ENCODE results near the gene RBM20. TPM values are rescaled to one million over a fixed set of nuclear protein-coding genes. Genes with fewer than 3 reads are reported as not detected.

RBM20 gene
- total RNA-seq, 4 donors from 2014 or later, result 0.54 to 4.3 (median 1.5) TPM

DNA sequence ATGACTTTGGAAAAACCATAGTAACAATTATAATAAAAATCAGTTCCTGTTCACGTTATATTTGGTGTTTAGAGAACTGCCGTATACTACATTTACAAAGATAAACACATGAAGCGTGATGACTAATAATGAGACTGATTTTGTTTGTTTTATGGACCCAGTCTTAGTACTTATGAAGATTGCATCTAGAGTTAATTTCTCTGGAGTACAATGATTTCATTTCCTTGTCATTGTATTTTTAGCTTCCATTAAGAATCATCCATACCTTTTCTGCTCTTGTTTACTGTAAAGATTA, 2.9 kb downstream of the RBM20 start:
- intact Hi-C loops (cut with DNase I), result no loop called here
- Histone ChIP-seq H3K9me3 (no peaks in the 10 kb centered on the region), H3K27ac (no peak overlapping the region), H3K4me3 (replicated peaks in 1 of 3) (no peak overlapping the region), H3K36me3 (no peaks in the 10 kb centered on the region), H3K4me1 (peaks cover 11 to 19% of the 10 kb centered on the region in 2 donors), H3K27me3 (peaks cover 13% of the 10 kb centered on the region)
- TF ChIP-seq, protein P1, sequence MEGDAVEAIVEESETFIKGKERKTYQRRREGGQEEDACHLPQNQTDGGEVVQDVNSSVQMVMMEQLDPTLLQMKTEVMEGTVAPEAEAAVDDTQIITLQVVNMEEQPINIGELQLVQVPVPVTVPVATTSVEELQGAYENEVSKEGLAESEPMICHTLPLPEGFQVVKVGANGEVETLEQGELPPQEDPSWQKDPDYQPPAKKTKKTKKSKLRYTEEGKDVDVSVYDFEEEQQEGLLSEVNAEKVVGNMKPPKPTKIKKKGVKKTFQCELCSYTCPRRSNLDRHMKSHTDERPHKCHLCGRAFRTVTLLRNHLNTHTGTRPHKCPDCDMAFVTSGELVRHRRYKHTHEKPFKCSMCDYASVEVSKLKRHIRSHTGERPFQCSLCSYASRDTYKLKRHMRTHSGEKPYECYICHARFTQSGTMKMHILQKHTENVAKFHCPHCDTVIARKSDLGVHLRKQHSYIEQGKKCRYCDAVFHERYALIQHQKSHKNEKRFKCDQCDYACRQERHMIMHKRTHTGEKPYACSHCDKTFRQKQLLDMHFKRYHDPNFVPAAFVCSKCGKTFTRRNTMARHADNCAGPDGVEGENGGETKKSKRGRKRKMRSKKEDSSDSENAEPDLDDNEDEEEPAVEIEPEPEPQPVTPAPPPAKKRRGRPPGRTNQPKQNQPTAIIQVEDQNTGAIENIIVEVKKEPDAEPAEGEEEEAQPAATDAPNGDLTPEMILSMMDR (IDR thresholded peaks at IDR 0.05), result no peak
- TF ChIP-seq POLR2A (IDR thresholded peaks at IDR 0.05), result no peak
- DNase-seq, result no peak
- WGBS, 2 donors, result 85 to 95% methylated on average over 3 of the region's 3 CpGs

DNA sequence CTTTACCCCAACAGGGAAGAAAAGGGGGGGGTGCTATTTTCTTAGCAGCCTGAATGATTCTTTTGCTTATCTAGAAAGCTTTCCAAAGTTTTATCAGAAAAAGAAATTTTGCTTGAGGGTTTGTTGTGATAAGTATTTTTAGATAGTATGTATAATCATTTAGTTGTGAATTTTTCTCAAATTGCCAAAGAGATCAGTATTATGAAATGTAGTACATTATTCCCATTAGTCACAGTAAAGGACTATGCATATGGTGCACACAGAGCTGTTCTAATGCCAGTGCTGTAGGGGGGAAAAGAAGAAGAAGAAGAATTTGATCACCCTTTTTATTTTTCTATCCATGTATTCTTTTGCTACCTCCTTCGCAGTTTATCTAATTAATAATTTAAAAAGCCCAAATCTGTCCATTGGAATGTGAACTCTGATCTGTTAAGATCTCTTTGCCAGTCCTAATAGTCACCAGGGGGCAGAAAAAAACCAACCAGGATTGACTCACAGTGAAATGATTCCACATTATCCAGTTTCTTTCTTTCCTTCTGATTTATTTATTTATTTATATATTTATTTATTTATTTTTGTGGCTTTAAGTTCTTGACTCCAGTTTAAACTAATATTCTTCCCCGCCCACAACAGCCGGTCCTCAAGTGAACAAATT, 4.7 kb downstream of the RBM20 start:
- no peak for TF ChIP-seq POLR2A (IDR thresholded peaks at IDR 0.05)
- TF ChIP-seq, protein P1 (IDR thresholded peaks at IDR 0.05), result no peak
- WGBS, 2 donors, result 96 to 98% methylated on average over 3 of the region's 3 CpGs

DNA sequence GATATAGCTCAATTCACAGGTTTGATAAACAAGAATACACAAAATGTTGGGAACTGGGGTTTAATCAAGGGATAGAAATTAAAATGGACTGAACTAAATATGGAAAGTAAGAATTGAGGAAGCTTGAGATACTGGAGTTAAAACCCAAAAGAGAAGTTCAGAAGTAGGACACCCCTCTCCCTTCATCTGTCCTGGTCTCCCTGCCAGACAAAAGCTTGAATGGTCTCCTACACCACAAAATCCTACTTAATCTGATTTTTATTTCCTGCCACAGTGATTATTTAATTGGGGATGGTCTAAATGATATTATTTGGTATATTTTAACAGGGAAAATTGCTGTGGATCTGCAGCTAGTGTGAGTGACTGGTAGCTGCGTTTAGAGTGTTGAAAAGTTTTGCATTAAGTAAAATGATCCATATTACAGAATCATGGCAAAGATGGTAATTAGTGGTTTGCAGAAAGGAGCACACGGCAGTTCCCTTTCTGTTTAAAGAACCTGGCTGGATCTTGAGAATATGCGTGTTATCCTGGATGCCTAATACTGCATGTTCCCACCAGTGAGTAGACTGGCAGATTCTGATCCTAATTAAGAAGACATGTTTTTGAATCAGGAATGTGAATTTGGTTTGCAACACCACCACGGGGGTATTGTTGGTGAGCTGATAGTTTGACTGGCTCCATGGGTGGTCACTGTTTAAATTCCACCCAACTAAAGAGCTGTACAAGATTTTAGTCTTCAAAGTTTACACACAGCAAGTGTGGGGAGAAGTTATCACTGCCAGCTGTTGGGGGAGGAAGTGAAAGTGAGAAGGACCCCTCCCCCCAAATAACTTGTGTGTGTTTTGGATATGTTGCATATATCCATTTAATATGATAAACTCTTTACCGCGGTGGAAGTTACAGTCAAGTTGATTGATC, 5.5 kb downstream of the RBM20 start:
- no peak overlapping the region for H3K27ac ChIP-seq
- H3K36me3 ChIP-seq, result no peaks in the 10 kb centered on the region
- H3K27me3 ChIP-seq, result peaks cover 3% of the 10 kb centered on the region
- H3K4me3 ChIP-seq (replicated peaks in 1 of 3), result no peak overlapping the region
- H3K9me3 ChIP-seq, result no peaks in the 10 kb centered on the region
- no peak for TF ChIP-seq POLR2A (IDR thresholded peaks at IDR 0.05)
- TF ChIP-seq, protein P1 (IDR thresholded peaks at IDR 0.05), result no peak
- intact Hi-C loops (cut with DNase I), result no loop called here
- WGBS, 2 donors, result 78 to 84% methylated on average over 6 of the region's 6 CpGs
- H3K4me1 ChIP-seq, result peaks cover under 1 to 6% of the 10 kb centered on the region in 2 donors
- no peak for DNase-seq

More for the DNA sequence above, 4.7 kb downstream of the RBM20 start:
- Histone ChIP-seq H3K27ac (no peak overlapping the region), H3K27me3 (peaks cover 8% of the 10 kb centered on the region), H3K4me3 (replicated peaks in 1 of 3) (no peak overlapping the region), H3K9me3 (no peaks in the 10 kb centered on the region), H3K36me3 (no peaks in the 10 kb centered on the region), H3K4me1 (peaks cover 9 to 11% of the 10 kb centered on the region in 2 donors)
- DNase-seq, result no peak
- intact Hi-C loops (cut with DNase I), result no loop called here

DNA sequence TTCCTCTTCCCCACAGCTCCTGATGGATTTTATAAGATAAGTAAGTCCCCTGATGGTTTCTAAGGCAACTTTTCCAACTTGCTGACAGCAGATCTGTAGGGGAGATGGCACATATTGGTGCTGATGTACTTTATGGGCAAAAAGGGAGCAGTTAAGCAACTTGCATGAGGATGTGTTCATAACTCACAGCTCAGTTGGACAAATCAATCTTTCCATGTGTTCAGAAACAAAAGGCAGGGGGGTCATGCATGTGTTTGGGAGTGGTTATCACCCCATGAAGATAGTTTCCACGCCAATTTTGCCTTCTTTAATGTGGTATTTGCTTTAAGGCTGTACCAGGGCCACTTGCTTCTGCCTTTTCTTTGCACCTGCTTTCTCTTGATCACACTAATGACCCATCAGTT, 6.1 kb downstream of the RBM20 start:
- TF ChIP-seq POLR2A (IDR thresholded peaks at IDR 0.05), result no peak
- TF ChIP-seq, protein P1 (IDR thresholded peaks at IDR 0.05), result no peak
- Histone ChIP-seq H3K9me3 (no peaks in the 10 kb centered on the region), H3K27ac (no peak overlapping the region), H3K27me3 (no peaks in the 10 kb centered on the region), H3K36me3 (no peaks in the 10 kb centered on the region), H3K4me1 (peaks cover 0 to 10% of the 10 kb centered on the region in 2 donors), H3K4me3 (replicated peaks in 1 of 3) (no peak overlapping the region)
- 86 to 90% methylated on average over 1 of the region's 1 CpG for WGBS, 2 donors
- no peak for DNase-seq
- intact Hi-C loops (cut with DNase I), result no loop called here

All from thyroid gland (tissue), 4 donors.